Esophagus mucosa (tissue), 1 donor: Measurements from ENCODE around the gene MOB3B. TPM values are rescaled to one million over a fixed set of nuclear protein-coding genes. Genes with fewer than 3 reads are reported as not detected.

ENCODE experiments used
- ATAC-seq: fragments of 200-7000 bp; cut with Tn5 transposase; one replicate; pipeline ENCODE4 v1.9.1; 2020
- total RNA-seq: library from RNA; stranded (reverse); gene quantifications from one replicate; pipeline ENCODE4 v1.2.4, GENCODE V29; 2023
- donor health status: DM: yes; HTN: yes; CAD: no.

The MOB3B gene
- total RNA-seq, 1 donor from 2014 or later = 3.7 TPM

DNA sequence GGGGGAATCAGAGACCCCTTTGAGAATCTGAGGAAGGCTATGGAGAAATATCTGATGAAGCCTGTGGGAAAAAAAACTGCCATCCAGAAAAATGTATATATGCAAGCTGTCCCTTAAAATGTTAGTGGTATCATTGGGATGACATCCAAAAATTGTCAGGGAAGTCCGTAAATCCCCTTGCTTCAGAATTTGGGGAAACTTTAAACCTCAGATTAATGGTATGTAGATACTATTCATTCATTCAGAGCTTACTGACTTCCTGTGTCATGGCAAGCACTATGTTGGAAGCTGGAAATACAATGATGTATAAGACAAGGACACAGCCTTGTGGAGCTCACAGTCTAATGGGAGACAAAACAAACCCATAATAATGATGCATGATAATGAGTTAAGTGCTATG, 10.9 kb upstream of the MOB3B start:
- ATAC-seq = no peak

DNA sequence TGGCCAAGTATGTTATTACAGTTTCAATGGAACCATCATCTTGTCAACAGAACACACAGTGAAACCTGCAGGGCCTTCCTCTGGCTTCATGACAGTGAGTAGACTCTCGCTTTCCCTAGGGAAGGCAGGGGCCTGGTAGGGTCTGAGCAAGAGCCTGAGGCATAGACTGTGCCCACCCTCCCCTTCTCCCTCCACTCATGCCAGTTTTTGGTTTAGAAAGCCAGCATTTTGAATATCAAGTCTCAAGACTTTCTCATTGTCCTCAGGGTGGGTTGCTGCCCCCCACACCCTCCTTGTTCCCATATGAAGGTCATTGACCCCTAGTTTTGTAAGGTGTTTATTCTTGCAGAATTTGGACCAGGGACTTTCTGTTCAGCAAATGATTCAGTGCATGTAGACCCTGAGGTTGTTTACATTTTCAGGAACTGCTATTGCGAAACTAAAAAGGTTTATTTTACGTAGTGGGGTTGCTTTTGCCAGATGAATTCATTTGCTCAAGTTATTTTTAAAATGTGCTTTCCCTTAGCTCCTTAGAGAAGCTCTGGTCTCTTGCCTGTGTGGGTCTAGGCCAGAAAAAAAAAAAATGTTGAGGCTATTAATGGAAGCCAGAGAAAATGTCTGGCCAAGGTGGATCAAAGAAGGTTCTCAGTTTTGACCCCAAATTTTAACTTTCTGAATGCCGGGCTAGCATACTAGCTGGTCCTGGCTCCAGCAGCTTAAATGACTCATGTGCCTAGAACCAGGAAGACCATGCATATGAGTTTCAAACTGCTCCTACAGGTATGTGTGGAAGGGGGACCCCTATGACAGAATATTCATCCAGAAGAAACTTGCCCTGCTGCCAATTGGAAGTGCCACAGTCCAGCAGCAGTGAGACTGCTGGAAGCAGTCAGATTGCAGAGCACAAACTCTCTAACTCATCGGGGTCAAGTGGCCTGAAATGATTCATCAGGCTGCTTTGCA, 10.1 kb upstream of the MOB3B start:
- ATAC-seq = peak; percentile 11

DNA sequence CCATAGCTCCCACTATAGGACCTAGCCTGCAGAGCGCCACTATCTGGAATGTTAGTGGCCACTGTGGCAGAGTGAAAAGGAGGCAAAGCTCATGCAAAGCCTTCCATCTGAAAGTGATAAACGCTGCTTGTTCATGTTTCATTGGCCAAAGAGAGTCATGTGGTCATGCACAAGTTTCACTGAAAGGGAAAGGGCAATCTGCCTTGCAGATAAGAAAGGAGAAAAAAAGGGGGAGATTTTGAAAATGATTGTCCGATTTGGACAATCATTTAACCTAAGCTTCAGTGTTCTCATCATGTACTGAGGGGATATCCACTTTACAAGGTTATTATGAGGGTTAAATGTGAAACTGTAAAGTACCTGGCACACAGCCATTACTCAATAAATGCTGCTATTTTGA, 9.0 kb upstream of the MOB3B start:
- ATAC-seq = no peak

- ATAC-seq = no peak
These were observed 8.1 kb upstream of the MOB3B start for GRCh38 chr9:27537756-27538155.

- no peak for ATAC-seq
These were observed 7.4 kb upstream of the MOB3B start for GRCh38 chr9:27537027-27537435.

GRCh38 chr9:27536168-27536567, 6.6 kb upstream of the MOB3B start:
- no peak for ATAC-seq

DNA sequence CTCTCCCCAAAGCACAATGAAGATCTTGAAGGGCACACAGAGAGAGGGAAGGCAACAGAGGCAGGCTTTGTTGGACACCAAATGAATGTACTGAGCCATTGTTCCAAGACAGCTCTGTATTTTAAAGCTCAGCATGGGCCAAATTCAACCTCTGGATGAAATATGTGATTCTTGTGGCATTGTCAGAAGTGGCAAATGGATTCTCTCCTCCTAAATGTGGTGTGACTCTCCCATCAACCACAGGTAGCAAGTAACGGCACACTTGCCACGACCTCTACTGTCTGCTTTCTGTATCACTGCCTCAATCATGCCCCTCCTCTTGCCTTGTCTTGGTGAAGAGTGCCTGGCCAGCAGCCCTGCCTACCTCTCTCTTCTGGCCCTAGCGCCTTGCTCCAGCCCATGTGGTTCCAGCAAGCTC, 6.1 kb upstream of the MOB3B start:
- peak; percentile 48 for ATAC-seq

GRCh38 chr9:27534658-27535209, 5.1 kb upstream of the MOB3B start:
- ATAC-seq = no peak

- no peak for ATAC-seq
These were observed 4.5 kb upstream of the MOB3B start for GRCh38 chr9:27534131-27534530.

DNA sequence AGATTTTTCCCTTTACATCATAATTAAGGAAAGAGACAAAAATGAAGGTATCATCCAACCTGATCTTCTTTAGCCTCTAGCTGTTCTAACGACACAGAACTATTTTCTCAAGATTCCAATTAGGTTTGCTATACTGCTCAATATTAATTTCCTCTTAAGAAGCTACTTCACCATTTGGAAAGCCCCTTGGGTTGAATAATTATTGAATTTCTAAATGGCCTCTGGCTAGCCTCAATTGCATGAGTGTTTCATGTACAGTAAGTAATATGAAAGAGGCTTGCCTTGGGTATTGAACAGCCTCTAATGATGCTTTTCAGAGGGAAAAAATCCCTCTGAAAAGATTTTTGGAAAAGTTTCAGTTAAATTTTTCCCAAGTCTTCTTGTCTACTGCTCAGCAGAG, 3.7 kb upstream of the MOB3B start:
- no peak for ATAC-seq

- no peak for ATAC-seq
These were observed 2.4 kb upstream of the MOB3B start for GRCh38 chr9:27532046-27532445.

DNA sequence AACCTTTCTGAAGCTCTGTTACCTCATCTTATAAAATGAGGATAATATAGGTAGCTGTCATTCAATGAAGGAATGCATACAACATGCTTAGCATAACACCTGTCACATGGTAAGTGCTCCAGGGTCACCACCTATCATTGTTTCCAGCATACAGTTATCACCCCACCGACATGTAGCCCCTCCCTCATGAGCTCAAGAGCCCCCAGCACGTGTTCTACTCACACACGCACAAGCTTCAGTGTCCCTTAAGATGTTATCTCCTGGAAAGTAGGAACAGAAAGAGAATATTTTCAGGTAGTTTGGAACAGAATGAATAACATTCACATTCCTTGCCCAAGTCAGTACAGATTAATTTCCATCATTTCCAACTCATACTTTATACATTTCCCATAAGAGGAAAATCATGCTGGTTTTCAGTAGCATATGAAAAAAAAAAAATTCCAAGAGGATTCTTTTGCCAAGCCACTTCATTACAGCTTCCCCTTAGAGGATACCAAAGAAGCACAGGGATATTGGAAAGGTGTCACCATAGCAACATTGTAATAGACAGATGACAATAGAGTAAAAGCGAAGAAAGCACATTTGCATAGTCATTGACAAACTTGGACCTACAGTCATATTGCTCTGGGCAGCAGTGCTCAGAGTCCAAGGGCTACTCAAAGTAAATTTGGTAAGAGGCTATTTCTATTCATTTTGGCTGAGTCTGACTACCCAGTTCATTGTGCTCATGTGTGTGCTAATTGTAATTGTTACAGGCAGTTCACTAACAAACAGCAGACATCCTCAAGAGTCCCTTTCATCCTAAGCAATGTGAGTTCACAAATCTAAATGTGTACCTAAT, 1.5 kb upstream of the MOB3B start:
- ATAC-seq = no peak

DNA sequence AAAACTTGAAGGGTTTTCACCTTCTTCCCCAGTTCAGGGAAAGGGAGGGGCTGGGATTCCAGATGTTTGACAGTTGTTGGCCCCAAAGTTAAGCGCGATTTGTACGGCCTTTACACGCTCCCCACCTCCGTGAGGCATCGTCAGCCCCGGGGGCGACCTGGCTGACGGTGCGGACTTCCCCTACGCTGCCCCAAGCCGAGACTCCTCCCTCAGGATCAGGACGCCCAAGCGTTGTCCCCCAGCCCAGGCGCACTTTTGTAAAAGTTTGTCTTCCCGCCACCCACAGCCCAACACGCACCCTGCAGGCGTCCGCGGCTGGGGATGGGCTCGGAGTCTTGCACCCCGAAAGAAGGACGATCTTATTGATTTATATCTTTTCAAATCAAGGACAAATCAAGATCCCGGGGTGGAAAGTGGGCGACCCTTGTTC, 713 bp downstream of the MOB3B start:
- ATAC-seq = peak; percentile 64

DNA sequence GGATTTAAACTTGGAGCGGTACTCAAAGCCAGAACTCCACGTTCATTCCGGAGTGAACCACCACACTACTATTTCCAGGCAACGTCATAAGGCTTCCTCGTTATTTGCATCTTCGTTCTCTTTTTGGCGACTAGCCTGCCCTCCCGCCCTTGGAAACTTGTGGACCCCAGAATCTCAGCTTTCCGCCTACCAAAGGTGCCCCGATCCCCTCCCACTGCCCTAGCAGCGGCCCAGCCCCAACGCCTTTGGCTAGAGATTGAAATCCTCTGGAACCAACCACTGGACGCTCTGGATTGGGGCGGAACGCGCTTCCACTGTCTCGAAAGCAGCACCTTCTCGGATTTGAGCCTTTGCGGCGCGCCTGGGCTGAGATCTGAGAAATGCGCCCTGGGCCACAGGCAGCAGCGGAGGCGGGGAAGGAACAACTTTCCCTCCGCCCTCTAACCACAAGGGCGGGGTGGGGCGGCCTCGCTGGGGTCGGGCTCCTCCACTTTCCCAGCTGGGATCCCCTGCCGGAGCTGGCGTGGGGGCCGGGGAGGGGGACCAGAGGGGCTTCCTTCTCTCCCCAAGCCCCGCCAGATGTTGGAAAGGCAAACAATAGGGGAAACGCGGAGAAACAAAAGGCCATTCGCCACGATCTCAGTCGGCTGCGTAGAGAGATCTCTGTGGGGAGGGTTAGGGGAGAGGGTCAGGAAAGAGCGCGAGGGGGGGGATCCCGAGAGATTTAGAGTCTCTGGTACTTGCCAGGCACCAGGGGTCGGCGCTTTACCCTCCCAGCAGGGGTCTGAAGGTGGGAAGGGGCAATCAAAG, 1.3 kb downstream of the MOB3B start:
- peak; percentile 87 for ATAC-seq

DNA sequence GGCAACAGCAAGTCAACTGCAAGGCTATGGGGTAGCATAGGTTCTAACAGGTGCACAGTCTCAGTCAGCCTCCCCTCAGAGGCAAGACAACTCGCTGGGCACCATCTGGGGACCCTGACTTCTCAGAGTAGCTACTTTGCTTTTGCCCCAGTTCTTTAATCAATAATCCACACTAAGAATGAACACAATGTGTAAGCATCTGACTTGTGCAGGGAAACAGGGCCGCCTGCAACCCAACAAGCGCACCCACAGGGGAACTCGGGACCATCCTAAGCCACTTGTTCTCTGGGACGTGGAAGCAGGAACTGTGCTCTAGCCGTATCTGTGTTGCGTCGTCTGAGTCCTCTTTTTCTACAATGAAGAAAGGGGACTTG, 1.9 kb downstream of the MOB3B start:
- no peak for ATAC-seq

- no peak for ATAC-seq
These were observed 5.4 kb downstream of the MOB3B start, which contains the start of gene IFNK for GRCh38 chr9:27524236-27524635. TSS of gene IFNK (plus strand) at chr9:27524290. CDS start at chr9:27524337, 47 bp downstream.

DNA sequence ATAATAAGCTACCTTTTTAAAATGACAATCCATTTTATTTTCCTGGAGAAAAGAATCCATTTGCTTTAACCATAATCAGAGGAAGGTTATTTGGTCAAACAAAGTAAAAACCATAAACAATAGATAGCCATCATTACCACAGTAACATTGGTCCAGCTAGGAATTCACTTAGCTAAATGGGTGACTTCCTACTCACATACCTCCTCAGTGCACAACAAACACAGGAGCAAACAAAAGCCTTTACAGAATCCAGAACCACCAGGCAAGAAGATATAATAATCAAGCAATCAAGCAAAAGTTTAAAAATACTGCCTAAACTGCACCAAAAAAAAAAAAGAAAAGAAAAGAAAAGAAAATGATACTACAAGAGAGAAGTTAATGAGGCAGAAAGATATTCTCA, 6.5 kb downstream of the MOB3B start:
- ATAC-seq = no peak

DNA sequence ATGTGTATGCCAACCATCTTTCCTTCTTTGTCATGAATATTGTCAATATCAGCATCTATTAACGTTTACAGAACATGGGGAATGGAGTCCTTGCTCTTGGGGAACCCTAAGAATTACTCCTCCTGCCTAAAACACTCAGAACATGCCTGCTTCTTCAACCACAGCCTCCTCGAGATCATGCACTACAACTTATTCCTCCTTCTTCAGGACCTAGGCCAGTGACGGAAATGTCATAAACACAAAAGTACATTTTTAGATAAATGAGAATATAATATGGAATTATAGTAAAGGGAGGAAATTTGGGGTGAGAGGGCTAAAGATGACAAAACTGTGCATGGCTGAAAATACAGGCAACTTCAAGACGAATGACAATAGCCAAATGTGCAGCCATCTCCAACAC, 8.6 kb downstream of the MOB3B start:
- no peak for ATAC-seq

DNA sequence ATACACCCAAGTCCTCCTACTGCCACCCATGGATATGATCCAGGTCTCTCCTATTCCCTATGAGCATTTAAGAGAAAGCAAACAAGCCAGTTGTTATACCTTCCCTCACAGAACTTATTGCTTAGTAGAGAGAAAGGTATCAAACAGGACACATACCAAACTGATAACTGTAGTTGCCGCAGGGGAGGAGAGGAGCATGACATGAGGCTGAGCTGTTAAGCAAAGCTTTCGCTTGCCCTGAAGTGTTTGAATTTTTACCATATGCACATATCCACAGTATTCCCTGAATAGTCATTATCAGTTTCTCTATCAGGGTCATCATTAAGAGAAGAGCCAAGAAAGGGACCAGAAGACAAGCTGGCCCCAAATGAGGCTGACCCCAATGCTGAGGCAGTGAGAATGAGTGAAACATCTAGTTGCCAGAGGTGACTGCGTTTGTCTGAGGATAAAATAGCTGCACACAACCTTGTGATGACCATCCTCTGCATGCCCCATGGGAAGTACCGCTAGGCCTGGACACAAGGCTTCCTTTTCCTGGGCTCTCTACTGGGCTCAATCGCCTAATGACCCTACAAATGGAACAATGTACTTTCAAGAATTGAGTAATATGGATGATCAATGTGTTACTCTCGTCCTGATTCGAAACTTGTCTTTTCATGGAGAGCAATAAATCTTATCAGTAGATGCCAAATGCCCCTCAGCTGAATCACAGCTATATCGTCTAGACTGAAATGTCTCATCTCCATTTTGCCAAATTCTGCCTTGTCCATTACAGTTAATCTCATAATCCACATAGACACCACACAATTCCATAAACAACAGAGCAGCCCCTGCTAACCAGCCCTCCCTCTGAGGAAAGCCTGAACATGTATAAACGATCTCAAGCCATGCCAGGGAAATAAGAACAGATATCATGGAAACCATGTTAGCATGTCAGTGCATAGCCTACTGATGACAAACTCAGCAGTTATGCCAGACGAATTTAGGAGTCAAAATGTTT, 9.8 kb downstream of the MOB3B start:
- peak; percentile 49 for ATAC-seq

- no peak for ATAC-seq
These were observed 10.8 kb downstream of the MOB3B start for GRCh38 chr9:27518809-27519208.

DNA sequence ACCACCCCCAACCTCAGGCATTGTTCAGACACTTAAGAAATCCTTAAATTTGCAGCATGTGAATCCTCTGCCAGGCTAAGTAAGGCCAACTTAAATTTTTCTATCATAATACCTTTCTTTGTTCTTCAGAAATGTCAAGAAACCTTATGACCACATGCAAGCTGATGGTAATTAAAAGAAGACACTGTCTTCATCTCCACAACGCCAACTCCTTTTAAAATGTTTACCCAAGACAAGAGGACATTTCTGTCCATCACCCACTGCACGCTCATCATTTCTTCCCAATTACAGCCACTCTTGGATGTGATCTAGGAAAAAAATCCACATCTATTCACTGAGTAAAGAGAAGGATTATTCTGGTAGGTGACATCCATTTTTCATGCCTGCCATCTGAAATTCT, 11.6 kb downstream of the MOB3B start:
- ATAC-seq = no peak
